Stomach (tissue), 9 donors: ENCODE data around the gene UNC79. TPM values are rescaled to one million over a fixed set of nuclear protein-coding genes. Genes with fewer than 3 reads are reported as not detected.

Source experiments
- DNase-seq, 2 donors: peaks; one replicate each; pipeline versions ENCODE4 v3.0.0 to v3.0.0-alpha.2; 2013 to 2019
- H3K27ac ChIP-seq, 5 donors: fragments of 200-600 bp in 4 of 5; sonication (generic) in 4 of 5; one replicate each; pipeline ENCODE4 v1.5.1; 2013 to 2019; ENCODE audit warnings: mild to moderate bottlenecking in 1 of 5, moderate library complexity in 1 of 5
- H3K27me3 ChIP-seq, 3 donors: fragments of 200-600 bp; sonication (generic); one replicate each; pipeline ENCODE4 v1.5.1; 2017 to 2019; ENCODE audit warnings: mixed run types in 1 of 3
- H3K36me3 ChIP-seq, 4 donors: fragments of 200-600 bp; sonication (generic); 1 replicate in 3 of 4; 2 replicates in 1 of 4; pipeline ENCODE4 v1.5.1; 2016 to 2019
- H3K4me1 ChIP-seq, 4 donors: fragments of 200-600 bp; sonication (generic); one replicate each; pipeline ENCODE4 v1.5.1; 2016 to 2019
- H3K4me3 ChIP-seq, 4 donors: fragments of 200-600 bp; sonication (generic) in 3 of 4; one replicate each; pipeline ENCODE4 v1.5.1; 2016 to 2019; ENCODE audit warnings: mild to moderate bottlenecking in 1 of 4
- H3K9me3 ChIP-seq, 4 donors: fragments of 200-600 bp; sonication (generic); one replicate each; pipeline ENCODE4 v1.5.1; 2016 to 2019
- EP300 ChIP-seq: sonication (generic); formaldehyde crosslinking; IDR thresholded peaks from one replicate; pipeline ENCODE4 v1.6.1; 2017; ENCODE audit warnings: antibody characterized with exemption
- POLR2A ChIP-seq, 4 donors: fragments of 450-650 bp; IDR thresholded peaks; one replicate each; pipeline ENCODE4 v1.6.1; 2016; ENCODE audit warnings: antibody characterized with exemption in 4 of 4, control low read depth in 2 of 4, mild to moderate bottlenecking in 1 of 4, moderate library complexity in 1 of 4
- POLR2AphosphoS5 ChIP-seq, 3 donors: sonication (generic); formaldehyde crosslinking; IDR thresholded peaks; one replicate each; pipeline ENCODE4 v1.6.1; 2016; ENCODE audit warnings: antibody characterized with exemption in 3 of 3
- WGBS, 5 donors: extraction: QIAGEN DNeasy Blood & Tissue Kit in 3 of 5; methylation state at CpG; one replicate each; pipeline versions ENCODE4 v1.1.5 to v1.1.7; 2013 to 2018; 5-methylcytosine and 5-hydroxymethylcytosine counted together
- intact Hi-C: fragments of 100-400 bp; cut with DNase I; formaldehyde crosslinking; loops from one replicate; pipeline ENCODE4 v1.15.1; 2023; ENCODE audit warnings: low total_unique reads
- polyA plus RNA-seq, 3 donors: library from polyadenylated mRNA; stranded (reverse); fragments of 200-250 nt; gene quantifications; one replicate each; pipeline ENCODE4 v1.2.3, GENCODE V29; 2013
- total RNA-seq, 5 donors: library from RNA; depleted of rRNA; stranded (reverse); fragments of >200 nt; gene quantifications; one replicate each; pipeline versions ENCODE4 v1.1.0 to v1.2.3, GENCODE V29; 2014 to 2016
- TF ChIP-seq, protein P1 (sequence below), 7 experiments: fragments of 450-650 bp in 4 of 7; fragments of 200-600 bp in 3 of 7; sonication (generic) in 3 of 7; IDR thresholded peaks; one replicate each; pipeline ENCODE4 v1.5.1; 2016 to 2019; ENCODE audit warnings: antibody characterized with exemption in 7 of 7, control low read depth in 2 of 7, mild to moderate bottlenecking in 1 of 7
- donor health status: healthy with polysubstance abuse.
- donor health status: Bipolar disorder and iron deficiency.
- donor health status: healthy.

Gene UNC79
- total and polyA plus RNA-seq, 8 donors = under 0.01 to 1.9 (median 0.35) TPM; not detected in 2

DNA sequence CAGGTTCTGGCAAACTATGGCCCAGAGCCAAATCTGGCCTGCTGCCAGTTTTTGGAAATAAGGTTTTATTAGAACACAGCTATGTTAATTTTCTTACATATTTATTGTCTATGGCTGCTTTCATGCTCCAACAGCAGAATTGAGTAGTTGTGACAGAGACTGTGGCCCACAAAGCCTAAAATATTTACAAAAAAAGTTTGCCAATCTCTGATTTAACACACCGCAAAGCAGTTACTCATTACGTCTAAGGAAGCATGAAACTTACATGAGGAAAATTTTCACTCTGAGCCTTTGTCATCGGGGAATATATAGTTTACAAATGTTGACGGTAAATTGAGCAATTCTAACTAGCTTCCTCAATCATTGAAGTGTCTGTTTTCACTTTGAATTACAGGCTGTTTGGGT is 96.5 kb downstream of the UNC79 start:
- intact Hi-C loops = no loop called here
- WGBS, 5 donors = 59 to 76% (median 70%) methylated on average over 4 of the region's 4 CpGs
- H3K4me3 ChIP-seq = no peak overlapping the region
- H3K27me3 ChIP-seq = no peaks in the 10 kb centered on the region
- H3K27ac ChIP-seq = no peak overlapping the region
- DNase-seq = peak in 1 of 2 donors; percentile 5
- no peaks in the 10 kb centered on the region for H3K4me1 ChIP-seq
- no peaks in the 10 kb centered on the region for H3K36me3 ChIP-seq
- TF ChIP-seq POLR2A (IDR thresholded peaks at IDR 0.05) = no peak
- no peak for TF ChIP-seq EP300
- TF ChIP-seq, protein P1, sequence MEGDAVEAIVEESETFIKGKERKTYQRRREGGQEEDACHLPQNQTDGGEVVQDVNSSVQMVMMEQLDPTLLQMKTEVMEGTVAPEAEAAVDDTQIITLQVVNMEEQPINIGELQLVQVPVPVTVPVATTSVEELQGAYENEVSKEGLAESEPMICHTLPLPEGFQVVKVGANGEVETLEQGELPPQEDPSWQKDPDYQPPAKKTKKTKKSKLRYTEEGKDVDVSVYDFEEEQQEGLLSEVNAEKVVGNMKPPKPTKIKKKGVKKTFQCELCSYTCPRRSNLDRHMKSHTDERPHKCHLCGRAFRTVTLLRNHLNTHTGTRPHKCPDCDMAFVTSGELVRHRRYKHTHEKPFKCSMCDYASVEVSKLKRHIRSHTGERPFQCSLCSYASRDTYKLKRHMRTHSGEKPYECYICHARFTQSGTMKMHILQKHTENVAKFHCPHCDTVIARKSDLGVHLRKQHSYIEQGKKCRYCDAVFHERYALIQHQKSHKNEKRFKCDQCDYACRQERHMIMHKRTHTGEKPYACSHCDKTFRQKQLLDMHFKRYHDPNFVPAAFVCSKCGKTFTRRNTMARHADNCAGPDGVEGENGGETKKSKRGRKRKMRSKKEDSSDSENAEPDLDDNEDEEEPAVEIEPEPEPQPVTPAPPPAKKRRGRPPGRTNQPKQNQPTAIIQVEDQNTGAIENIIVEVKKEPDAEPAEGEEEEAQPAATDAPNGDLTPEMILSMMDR (IDR thresholded peaks at IDR 0.05) = no peak
- no peaks in the 10 kb centered on the region for H3K9me3 ChIP-seq

DNA sequence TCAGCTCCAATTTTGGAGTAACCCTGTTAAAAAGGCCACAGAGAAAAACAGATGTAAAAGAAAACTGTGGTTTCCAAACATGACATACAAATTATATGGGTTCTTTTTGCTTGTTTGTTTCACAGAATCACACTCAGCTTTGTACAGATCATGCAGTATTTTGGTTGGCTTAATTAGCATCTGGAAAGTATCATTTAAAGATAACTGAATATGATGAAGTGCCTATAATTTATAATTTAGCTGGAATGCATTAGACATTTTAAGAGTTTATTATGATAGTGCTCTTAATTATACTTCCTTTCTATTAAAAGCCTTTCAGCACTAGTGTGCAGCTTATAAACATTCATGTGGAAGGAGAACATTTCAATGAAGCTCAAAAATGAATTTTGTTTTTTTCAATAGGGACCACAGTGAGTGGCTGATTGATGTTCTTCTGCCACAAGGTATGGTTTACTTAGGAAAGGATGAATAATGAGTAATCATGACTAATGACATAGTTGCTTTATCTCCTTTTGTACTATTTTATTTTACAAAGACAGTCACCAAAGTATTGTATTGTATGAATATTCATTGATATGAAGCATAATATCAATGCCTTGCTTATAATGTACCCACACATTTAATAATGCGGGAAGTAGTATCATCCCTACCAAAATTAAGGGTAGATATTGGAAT is 98.3 kb downstream of the UNC79 start:
- intact Hi-C loops = no loop called here
- Histone ChIP-seq H3K27me3 (no peaks in the 10 kb centered on the region), H3K4me1 (no peaks in the 10 kb centered on the region), H3K27ac (no peak overlapping the region), H3K9me3 (no peaks in the 10 kb centered on the region), H3K4me3 (no peak overlapping the region), H3K36me3 (no peaks in the 10 kb centered on the region)
- TF ChIP-seq POLR2AphosphoS5 (IDR thresholded peaks at IDR 0.05) (no peak), EP300 (no peak), POLR2A (IDR thresholded peaks at IDR 0.05) (no peak)
- TF ChIP-seq, protein P1 (IDR thresholded peaks at IDR 0.05) = no peak
- WGBS, 5 donors = 93 to 100% (median 96%) methylated on average over 1 of the region's 1 CpG
- no peak for DNase-seq

DNA sequence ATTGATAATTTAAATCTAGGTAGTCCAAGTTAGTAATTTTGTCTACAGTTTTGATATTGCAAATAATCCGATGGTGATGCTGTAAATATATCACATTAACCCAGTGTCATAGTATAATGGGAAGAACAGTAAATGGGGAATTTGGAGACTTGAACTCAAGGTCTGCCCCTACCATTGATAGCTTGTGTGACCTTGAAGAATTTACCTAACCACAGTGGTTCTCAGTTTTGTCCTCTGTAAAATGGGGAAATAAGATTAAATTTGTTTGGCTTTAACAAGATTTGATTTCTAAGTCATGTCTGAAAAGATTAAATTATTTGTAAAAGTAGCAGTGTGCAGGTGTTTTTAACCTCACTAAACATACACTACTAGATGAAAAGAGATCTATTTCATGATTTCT is 100.9 kb downstream of the UNC79 start:
- Histone ChIP-seq H3K27me3 (no peaks in the 10 kb centered on the region), H3K36me3 (no peaks in the 10 kb centered on the region), H3K27ac (no peak overlapping the region), H3K4me3 (no peak overlapping the region), H3K4me1 (no peaks in the 10 kb centered on the region), H3K9me3 (no peaks in the 10 kb centered on the region)
- TF ChIP-seq POLR2A (IDR thresholded peaks at IDR 0.05) = no peak
- TF ChIP-seq EP300 = no peak
- no peak for TF ChIP-seq POLR2AphosphoS5 (IDR thresholded peaks at IDR 0.05)
- TF ChIP-seq, protein P1 (IDR thresholded peaks at IDR 0.05) = no peak
- DNase-seq = no peak
- intact Hi-C loops = no loop called here
- 86 to 96% (median 93%) methylated on average over 1 of the region's 1 CpG for WGBS, 5 donors

DNA sequence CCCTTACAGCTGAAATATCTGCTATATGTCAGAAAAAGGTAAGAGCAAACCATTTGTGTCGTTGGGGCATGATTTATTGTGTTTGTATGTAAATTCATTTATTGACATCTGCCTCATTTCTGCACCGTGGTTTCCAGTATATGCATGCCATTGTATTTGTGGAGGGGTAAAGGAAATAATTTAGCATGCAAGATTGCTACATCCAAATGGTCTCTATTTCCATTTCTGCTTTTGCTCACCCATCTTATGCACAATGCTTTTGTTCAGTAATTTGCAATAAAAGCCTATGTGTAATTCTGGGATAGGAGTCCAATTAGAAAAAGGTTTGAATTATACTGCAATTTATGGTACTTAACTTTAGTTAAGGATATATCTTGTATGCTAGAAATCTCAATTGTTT is 101.8 kb downstream of the UNC79 start:
- H3K4me3 ChIP-seq = no peak overlapping the region
- no peaks in the 10 kb centered on the region for H3K36me3 ChIP-seq
- DNase-seq = no peak
- TF ChIP-seq POLR2A (IDR thresholded peaks at IDR 0.05) (no peak), EP300 (no peak), POLR2AphosphoS5 (IDR thresholded peaks at IDR 0.05) (no peak)
- TF ChIP-seq, protein P1 (IDR thresholded peaks at IDR 0.05) = no peak
- 58 to 67% (median 60%) methylated on average over 2 of the region's 2 CpGs for WGBS, 5 donors
- no peak overlapping the region for H3K27ac ChIP-seq
- no peaks in the 10 kb centered on the region for H3K27me3 ChIP-seq
- no peaks in the 10 kb centered on the region for H3K4me1 ChIP-seq
- no peaks in the 10 kb centered on the region for H3K9me3 ChIP-seq
- intact Hi-C loops = no loop called here
